GM12878 (cell line): ENCODE measurements around the gene TEDC1. TPM values are rescaled to one million over a fixed set of nuclear protein-coding genes. Genes with fewer than 3 reads are reported as not detected.

Source experiments
- ATAC-seq: fragments of 200-7000 bp; cut with Tn5 transposase; 3 replicates; pipeline ENCODE4 v1.9.1; 2020; ENCODE audit warnings: mild to moderate bottlenecking, moderate library complexity
- BruUV-seq: library from RNA; stranded (reverse); fragments of 400-500 nt; replicated peaks from 2 replicates; lab custom pipeline; 2021; lab: Mats Ljungman, UMichigan
- CTCF ChIA-PET: fragments of 300-600 bp; sonication (Branson Sonifier 250); formaldehyde crosslinking; extraction: SDS; loops from one replicate; lab custom pipeline; 2021; ENCODE audit warnings: inconsistent platforms; lab: Yijun Ruan, JAX
- POLR2A ChIA-PET: fragments of 350-600 bp; formaldehyde crosslinking; extraction: SDS; loops from one replicate; lab custom pipeline; 2021; ENCODE audit warnings: inconsistent platforms; lab: Charles Lee
- RAD21 ChIA-PET: fragments of 300-600 bp; sonication (Branson Sonifier 250); formaldehyde crosslinking; loops from one replicate; lab custom pipeline; 2023; ENCODE audit warnings: antibody characterized with exemption; ENCODE audit not compliant: unreplicated experiment; lab: Charles Lee
- SMC1A ChIA-PET: fragments of 300-600 bp; sonication (Branson Sonifier 250); formaldehyde crosslinking; loops from one replicate; lab custom pipeline; 2023; ENCODE audit not compliant: unreplicated experiment, uncharacterized antibody; lab: Charles Lee
- DNase-seq: peaks from one replicate; pipeline ENCODE4 v3.0.0-alpha.2; 2011; ENCODE audit warnings: low read depth, low spot score
- FAIRE-seq: peaks from 3 replicates; lab custom pipeline; 2011; peaks lifted over from hg19 to GRCh38; lab: Jason Lieb, UNC
- H2AFZ ChIP-seq: 2 replicates; pipeline ENCODE4 v1.6.0; 2011; ENCODE audit warnings: low read depth, low read length, control low read depth; ENCODE audit not compliant: control insufficient read depth
- H3K27ac ChIP-seq: 2 replicates; pipeline ENCODE4 v1.5.1; 2011; ENCODE audit warnings: control low read depth; ENCODE audit not compliant: control insufficient read depth, insufficient read depth
- H3K27me3 ChIP-seq, 2 experiments: replicated peaks in 1 of 2; 2 replicates each; pipeline versions ENCODE4 v1.6.0 to v1.6.1; 2011; ENCODE audit warnings: low read length in 1 of 2; ENCODE audit not compliant: control insufficient read depth in 2 of 2, insufficient read depth in 2 of 2
- H3K36me3 ChIP-seq, 2 experiments: 2 replicates each; pipeline ENCODE4 v1.5.1; 2011; ENCODE audit warnings: low read length in 1 of 2; ENCODE audit not compliant: control insufficient read depth in 2 of 2, insufficient read depth in 2 of 2
- H3K4me1 ChIP-seq: 2 replicates; pipeline ENCODE4 v1.6.1; 2011; ENCODE audit warnings: mild to moderate bottlenecking, low read length, moderate library complexity, mixed read lengths; ENCODE audit not compliant: control insufficient read depth, insufficient read depth
- H3K4me2 ChIP-seq: 2 replicates; pipeline ENCODE4 v1.6.0; 2011; ENCODE audit warnings: control low read depth; ENCODE audit not compliant: control insufficient read depth, insufficient read depth
- H3K4me3 ChIP-seq: fragments of 200-600 bp; sonication (generic); 2 replicates; pipeline ENCODE4 v1.5.1; 2016
- H3K79me2 ChIP-seq: 2 replicates; pipeline ENCODE4 v1.6.0; 2011; ENCODE audit warnings: low read length; ENCODE audit not compliant: control insufficient read depth, insufficient read depth
- H3K9ac ChIP-seq: 2 replicates; pipeline ENCODE4 v1.8.0; 2011; ENCODE audit warnings: low read length, control low read depth, mixed read lengths; ENCODE audit not compliant: control insufficient read depth, insufficient read depth
- H3K9me3 ChIP-seq: replicated peaks from 3 replicates; pipeline ENCODE4 v1.5.1; 2011; ENCODE audit warnings: mild to moderate bottlenecking, low read length; ENCODE audit not compliant: control insufficient read depth, insufficient read depth
- H4K20me1 ChIP-seq: 2 replicates; pipeline ENCODE4 v1.6.0; 2011; ENCODE audit not compliant: control insufficient read depth, insufficient read depth
- BACH1 ChIP-seq: fragments of 450-650 bp; IDR thresholded peaks from 2 replicates; pipeline ENCODE4 v1.6.1; 2017; ENCODE audit warnings: mild to moderate bottlenecking, borderline replicate concordance
- BCL3 ChIP-seq: IDR thresholded peaks from 2 replicates; pipeline ENCODE4 v1.6.1; 2011; ENCODE audit warnings: borderline replicate concordance, low read depth, mild to moderate bottlenecking, moderate library complexity, low read length; ENCODE audit not compliant: insufficient read depth, poor library complexity, severe bottlenecking
- E2F8 ChIP-seq: fragments of 450-650 bp; IDR thresholded peaks from 2 replicates; pipeline ENCODE4 v1.6.1; 2018; ENCODE audit warnings: mild to moderate bottlenecking, low read depth, moderate library complexity; ENCODE audit not compliant: partially characterized antibody
- HDAC2 ChIP-seq: fragments of 200-600 bp; sonication (generic); IDR thresholded peaks from 2 replicates; pipeline ENCODE4 v1.6.1; 2017
- MAX ChIP-seq: IDR thresholded peaks from 2 replicates; pipeline ENCODE4 v1.6.1; 2012; ENCODE audit warnings: low read depth, low read length, improper control_type of control experiment
- MTA3 ChIP-seq: IDR thresholded peaks from 2 replicates; pipeline ENCODE4 v1.6.1; 2012; ENCODE audit warnings: low read length, inconsistent platforms, borderline replicate concordance
- MXI1 ChIP-seq: fragments of 150-350 bp; IDR thresholded peaks from 2 replicates; pipeline ENCODE4 v1.6.1; 2011; ENCODE audit warnings: low read depth, mild to moderate bottlenecking, inconsistent platforms, low read length, improper control_type of control experiment
- NFYB ChIP-seq: IDR thresholded peaks from 2 replicates; pipeline ENCODE4 v1.6.1; 2011; ENCODE audit warnings: low read depth, mild to moderate bottlenecking, low read length, improper control_type of control experiment, moderate library complexity; ENCODE audit not compliant: insufficient read depth
- PAX8 ChIP-seq: fragments of 450-650 bp; IDR thresholded peaks from 2 replicates; pipeline ENCODE4 v1.6.1; 2017; ENCODE audit warnings: mild to moderate bottlenecking, moderate library complexity
- POLR2AphosphoS5 ChIP-seq: IDR thresholded peaks from 2 replicates; pipeline ENCODE4 v1.6.1; 2011; ENCODE audit warnings: mild to moderate bottlenecking, low read length, inconsistent platforms
- RFX5 ChIP-seq: IDR thresholded peaks from 2 replicates; pipeline ENCODE4 v1.6.1; 2011; ENCODE audit warnings: low read depth, low read length, improper control_type of control experiment
- SPI1 ChIP-seq: IDR thresholded peaks from 2 replicates; pipeline ENCODE4 v1.6.1; 2011; ENCODE audit warnings: low read depth, mild to moderate bottlenecking, low read length, moderate library complexity, borderline replicate concordance; ENCODE audit not compliant: insufficient read depth
- SREBF1 ChIP-seq: IDR thresholded peaks from 2 replicates; pipeline ENCODE4 v1.6.1; 2012; ENCODE audit warnings: mild to moderate bottlenecking, low read length
- ZNF274 ChIP-seq: IDR thresholded peaks from one replicate; pipeline ENCODE4 v1.8.0; 2011; ENCODE audit not compliant: insufficient read length, insufficient read depth
- WGBS: methylation state at CpG from one replicate; pipeline ENCODE4 v1.1.6; 2016; ENCODE audit warnings: low lambda C conversion rate; ENCODE audit not compliant: insufficient replicate concordance, insufficient coverage; ENCODE audit errors: missing lambda C conversion rate; 5-methylcytosine and 5-hydroxymethylcytosine counted together
- in situ Hi-C: fragments of 300-500 bp; cut with MboI; formaldehyde crosslinking; loops from 9 replicates; pipeline ENCODE4 v1.14.3; 2018; ENCODE audit warnings: mixed read lengths
- intact Hi-C: fragments of 100-400 bp; cut with micrococcal nuclease; formaldehyde crosslinking; loops from one replicate; pipeline ENCODE4 v1.14.2; 2022; ENCODE audit not compliant: unreplicated experiment
- polyA plus RNA-seq, 11 experiments: library from polyadenylated mRNA; depleted of rRNA in 4 of 11; unstranded in 6 of 11; stranded (reverse) in 5 of 11; fragments of >200 nt; fragmentation: Nextera tagmentation in 4 of 11; fragmentation: Illumina TruSeq in 1 of 11; extraction: Ambion mirVana in 4 of 11; extraction: Trizol in 1 of 11; gene quantifications; 1 replicate in 1 of 11; 2 replicates in 10 of 11; pipeline versions ENCODE4 v1.2.1 to v1.2.3, GENCODE V29; 2011 to 2016; ENCODE audit warnings: inconsistent platforms in 2 of 11, missing spikeins in 2 of 11, low read depth in 1 of 11
- total RNA-seq, 4 experiments: library from RNA; depleted of rRNA in 3 of 4; stranded (reverse); fragments of >200 nt in 3 of 4; fragmentation: Illumina TruSeq in 1 of 4; extraction: Trizol in 1 of 4; gene quantifications; 2 replicates each; pipeline versions ENCODE4 v1.2.1 to v1.2.3, GENCODE V29; 2013 to 2021
- TF ChIP-seq, protein P1 (sequence below): fragments of 450-650 bp; IDR thresholded peaks from 2 replicates; pipeline ENCODE4 v1.6.1; 2016; ENCODE audit warnings: mild to moderate bottlenecking

TEDC1 gene
- total and polyA plus RNA-seq, 10 of the 15 experiments (the other 5 are each of a cell fraction or from before 2014, with no cell fraction given) = 0.19 to 34.2 (median 14.5) TPM

DNA sequence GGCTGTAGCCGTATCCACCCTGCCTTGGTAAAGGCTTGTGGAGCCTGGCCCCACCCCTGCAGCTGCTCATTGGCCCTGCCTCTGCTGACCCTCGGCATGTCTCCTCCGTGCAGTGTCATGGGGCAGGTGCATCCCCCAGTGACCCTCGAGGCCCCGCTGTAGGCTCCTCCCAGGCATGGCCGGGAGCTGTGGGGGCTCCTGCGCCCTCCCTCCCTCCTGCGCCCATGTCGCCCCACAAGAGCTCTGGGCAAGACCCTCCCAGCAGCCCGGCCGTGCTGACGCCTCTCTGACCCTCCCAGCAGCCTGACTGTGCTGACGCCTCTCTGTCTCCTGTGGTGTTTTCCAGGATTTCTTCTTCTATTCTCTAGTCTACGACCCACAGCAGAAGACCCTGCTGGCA is 37.2 kb upstream of the TEDC1 start (continued):
- TF ChIP-seq, protein P1, sequence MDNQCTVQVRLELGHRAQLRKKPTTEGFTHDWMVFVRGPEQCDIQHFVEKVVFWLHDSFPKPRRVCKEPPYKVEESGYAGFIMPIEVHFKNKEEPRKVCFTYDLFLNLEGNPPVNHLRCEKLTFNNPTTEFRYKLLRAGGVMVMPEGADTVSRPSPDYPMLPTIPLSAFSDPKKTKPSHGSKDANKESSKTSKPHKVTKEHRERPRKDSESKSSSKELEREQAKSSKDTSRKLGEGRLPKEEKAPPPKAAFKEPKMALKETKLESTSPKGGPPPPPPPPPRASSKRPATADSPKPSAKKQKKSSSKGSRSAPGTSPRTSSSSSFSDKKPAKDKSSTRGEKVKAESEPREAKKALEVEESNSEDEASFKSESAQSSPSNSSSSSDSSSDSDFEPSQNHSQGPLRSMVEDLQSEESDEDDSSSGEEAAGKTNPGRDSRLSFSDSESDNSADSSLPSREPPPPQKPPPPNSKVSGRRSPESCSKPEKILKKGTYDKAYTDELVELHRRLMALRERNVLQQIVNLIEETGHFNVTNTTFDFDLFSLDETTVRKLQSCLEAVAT = no peak
- TF ChIP-seq NFYB (no peak), SREBF1 (no peak), E2F8 (no peak), POLR2AphosphoS5 (no peak)

- Histone ChIP-seq H3K4me2 (no peak overlapping the region), H3K4me1 (no peaks in the 10 kb centered on the region), H2AFZ (no peak overlapping the region), H4K20me1 (no peaks in the 10 kb centered on the region; the same call in 1 of the 2 replicates), H3K27ac (no peak overlapping the region), H3K27me3 (no peaks in the 10 kb centered on the region), H3K9ac (no peak overlapping the region), H3K79me2 (no peaks in the 10 kb centered on the region), H3K4me3 (no peak overlapping the region), H3K9me3 (no peaks in the 10 kb centered on the region), H3K36me3 (peaks cover 3 to 36% of the 10 kb centered on the region in 2 experiments; a peak in 3 of 4 replicates)
- SMC1A ChIA-PET = no interaction called here
- ATAC-seq = no peak
- 94% methylated on average over 22 of the region's 22 CpGs for WGBS
- in situ Hi-C loops (loop anchor here (5.0 kb wide), 1 partner anchor 62 kb away; no protein-coding TSS in a partner anchor), intact Hi-C loops (no loop called here)
- no TSS peak for BruUV-seq
- POLR2A ChIA-PET = no interaction called here
- RAD21 ChIA-PET = no interaction called here
- CTCF ChIA-PET = interaction anchor here (1.1 kb wide), 1 partner anchor 103 kb away, joined by 3 read pairs; no protein-coding TSS in a partner anchor
- no peak for DNase-seq
- FAIRE-seq = no peak
- TF ChIP-seq SPI1 (no peak), ZNF274 (no peak), MTA3 (no peak), BCL3 (no peak), MXI1 (no peak), MAX (no peak), RFX5 (no peak), HDAC2 (no peak), BACH1 (no peak), PAX8 (no peak)
Measured at GRCh38 chr14:105455086-105455640, 35.9 kb upstream of the TEDC1 start.
